Erythroblast (primary cell): ENCODE measurements around the gene LIG3.

Source experiments
- GATA1 ChIP-seq: IDR thresholded peaks from 2 replicates; pipeline ENCODE4 v1.6.1; 2011; ENCODE audit warnings: low read depth, mild to moderate bottlenecking, control low read depth, low read length, moderate library complexity
- POLR2A ChIP-seq: IDR thresholded peaks from 2 replicates; pipeline ENCODE4 v1.6.1; 2011; ENCODE audit warnings: mild to moderate bottlenecking, low read length

GRCh38 chr17:34998205-34998604 is 17.9 kb downstream of the LIG3 start:
- no peak for TF ChIP-seq POLR2A
- no peak for TF ChIP-seq GATA1
